Prostate gland (tissue), 2 donors: ENCODE results near the gene BACE2.

Experiments used
- POLR2AphosphoS5 ChIP-seq: sonication (generic); formaldehyde crosslinking; IDR thresholded peaks from one replicate; pipeline ENCODE4 v1.6.1; 2017; ENCODE audit warnings: antibody characterized with exemption
- TF ChIP-seq, protein P1 (sequence below), 4 experiments: fragments of 200-600 bp in 2 of 4; fragments of 450-650 bp in 2 of 4; sonication (generic) in 2 of 4; IDR thresholded peaks; 1 replicate in 3 of 4; 2 replicates in 1 of 4; pipeline ENCODE4 v1.5.1; 2016 to 2019; ENCODE audit warnings: antibody characterized with exemption in 4 of 4, mild to moderate bottlenecking in 2 of 4, moderate library complexity in 2 of 4

DNA sequence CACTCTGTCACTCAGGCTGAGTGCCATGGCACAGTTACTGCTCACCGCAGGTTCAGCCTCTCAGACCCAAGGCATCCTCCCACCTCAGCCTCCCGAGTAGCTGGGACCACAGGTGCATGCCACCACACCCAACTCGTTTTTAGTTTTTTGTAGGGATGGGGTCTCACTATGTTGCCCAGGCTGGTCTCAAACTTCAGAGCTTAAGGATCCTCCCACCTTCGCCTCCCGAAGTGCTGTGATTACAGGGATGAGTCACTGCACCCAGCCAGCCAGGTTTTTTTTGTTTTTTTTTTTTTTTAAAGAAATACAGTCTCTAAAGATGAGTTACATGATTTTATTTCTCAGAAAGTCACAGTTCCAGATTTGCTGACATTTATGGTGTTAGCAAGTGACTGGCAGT lies 29.0 kb downstream of the BACE2 start:
- no peak for TF ChIP-seq POLR2AphosphoS5
- TF ChIP-seq, protein P1, sequence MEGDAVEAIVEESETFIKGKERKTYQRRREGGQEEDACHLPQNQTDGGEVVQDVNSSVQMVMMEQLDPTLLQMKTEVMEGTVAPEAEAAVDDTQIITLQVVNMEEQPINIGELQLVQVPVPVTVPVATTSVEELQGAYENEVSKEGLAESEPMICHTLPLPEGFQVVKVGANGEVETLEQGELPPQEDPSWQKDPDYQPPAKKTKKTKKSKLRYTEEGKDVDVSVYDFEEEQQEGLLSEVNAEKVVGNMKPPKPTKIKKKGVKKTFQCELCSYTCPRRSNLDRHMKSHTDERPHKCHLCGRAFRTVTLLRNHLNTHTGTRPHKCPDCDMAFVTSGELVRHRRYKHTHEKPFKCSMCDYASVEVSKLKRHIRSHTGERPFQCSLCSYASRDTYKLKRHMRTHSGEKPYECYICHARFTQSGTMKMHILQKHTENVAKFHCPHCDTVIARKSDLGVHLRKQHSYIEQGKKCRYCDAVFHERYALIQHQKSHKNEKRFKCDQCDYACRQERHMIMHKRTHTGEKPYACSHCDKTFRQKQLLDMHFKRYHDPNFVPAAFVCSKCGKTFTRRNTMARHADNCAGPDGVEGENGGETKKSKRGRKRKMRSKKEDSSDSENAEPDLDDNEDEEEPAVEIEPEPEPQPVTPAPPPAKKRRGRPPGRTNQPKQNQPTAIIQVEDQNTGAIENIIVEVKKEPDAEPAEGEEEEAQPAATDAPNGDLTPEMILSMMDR (IDR thresholded peaks at IDR 0.05), result no peak
